ENCODE data around the gene HSD3B7. TPM values are rescaled to one million over a fixed set of nuclear protein-coding genes. Genes with fewer than 3 reads are reported as not detected.

The HSD3B7 gene
- total RNA-seq, 2 donors from 2014 or later, result 10.3 to 10.7 TPM

GRCh38 chr16:31029272-31029671 is 44.3 kb downstream of the HSD3B7 start:
- 81% methylated on average over 5 of the region's 5 CpGs for WGBS
- intact Hi-C loops (cut with DNase I), result no loop called here
- no peak for TF ChIP-seq POLR2A (IDR thresholded peaks at IDR 0.05)
- TF ChIP-seq POLR2AphosphoS5 (IDR thresholded peaks at IDR 0.05), result no peak
- TF ChIP-seq CTCF (IDR thresholded peaks at IDR 0.05), result no peak

GRCh38 chr16:31031276-31031675 is 46.3 kb downstream of the HSD3B7 start:
- H3K36me3 ChIP-seq, result no peaks in the 10 kb centered on the region
- H3K4me1 ChIP-seq (replicated peaks), result peaks cover 5% of the 10 kb centered on the region
- intact Hi-C loops (cut with DNase I), result loop anchor here (5.0 kb wide), 4 partner anchors 34 to 426 kb away; partner anchors contain the start of genes ARMC5, FUS, ZNF646 and ZNF668
- no peak overlapping the region for H3K4me3 ChIP-seq
- no peak overlapping the region for H3K27ac ChIP-seq
- no peak for TF ChIP-seq CTCF (IDR thresholded peaks at IDR 0.05)
- no peak for TF ChIP-seq POLR2AphosphoS5 (IDR thresholded peaks at IDR 0.05)
- no peak for TF ChIP-seq POLR2A (IDR thresholded peaks at IDR 0.05)
- no peaks in the 10 kb centered on the region for H3K9me3 ChIP-seq
- DNase-seq (ENCODE audit: low spot score), result no peak
- no peaks in the 10 kb centered on the region for H3K27me3 ChIP-seq (replicated peaks; ENCODE audit: insufficient read depth)
- WGBS, result 82% methylated on average over 4 of the region's 4 CpGs

More at GRCh38 chr16:31029272-31029671, 44.3 kb downstream of the HSD3B7 start:
- Histone ChIP-seq H3K4me3 (no peak overlapping the region), H3K36me3 (no peaks in the 10 kb centered on the region), H3K4me1 (replicated peaks) (peaks cover under 1% of the 10 kb centered on the region), H3K27ac (no peak overlapping the region), H3K9me3 (no peaks in the 10 kb centered on the region), H3K27me3 (replicated peaks; ENCODE audit: insufficient read depth) (no peaks in the 10 kb centered on the region)
- DNase-seq (ENCODE audit: low spot score), result no peak

GRCh38 chr16:31032736-31033708 is 48.0 kb downstream of the HSD3B7 start, which contains the start of gene STX4:
STX4 (plus strand) TSS chr16:31033558; CDS start chr16:31033806, 248 bp downstream.
- H3K27ac ChIP-seq, result peak within 1 kb of the TSS; percentile 88 to 92
- TF ChIP-seq POLR2AphosphoS5 (IDR thresholded peaks at IDR 0.05) (peak; percentile 96), POLR2A (IDR thresholded peaks at IDR 0.05) (peak; percentile 58), CTCF (IDR thresholded peaks at IDR 0.05) (peak in 2 of 4 experiments; percentile 25 to 30)
- H3K27me3 ChIP-seq (replicated peaks; ENCODE audit: insufficient read depth), result no peaks in the 10 kb centered on the region
- peak within 1 kb of the TSS; percentile 56 to 97 for H3K4me3 ChIP-seq
- WGBS, result under 1% methylated on average over 69 of the region's 75 CpGs
- peak; percentile 96 for DNase-seq (ENCODE audit: low spot score)
- peaks cover 5% of the 10 kb centered on the region for H3K4me1 ChIP-seq (replicated peaks)
- intact Hi-C loops (cut with DNase I), result loop anchor here (2.0 to 5.0 kb wide), 5 partner anchors 36 to 424 kb away; partner anchors contain the start of genes ARMC5, FUS, HSD3B7 and ZNF646
- no peaks in the 10 kb centered on the region for H3K36me3 ChIP-seq
- no peaks in the 10 kb centered on the region for H3K9me3 ChIP-seq

- DNase-seq (ENCODE audit: low spot score), result peak; percentile 90
- H3K4me3 ChIP-seq, result peak overlapping the region; percentile 56 to 97
- peaks cover 0 to 8% of the 10 kb centered on the region in 2 donors for H3K36me3 ChIP-seq
- WGBS, result 2% methylated on average over 47 of the region's 47 CpGs
- no peaks in the 10 kb centered on the region for H3K27me3 ChIP-seq (replicated peaks; ENCODE audit: insufficient read depth)
- TF ChIP-seq CTCF (IDR thresholded peaks at IDR 0.05) (no peak), POLR2A (IDR thresholded peaks at IDR 0.05) (peak; percentile 61), POLR2AphosphoS5 (IDR thresholded peaks at IDR 0.05) (peak; percentile 95)
- no peaks in the 10 kb centered on the region for H3K9me3 ChIP-seq
- peak overlapping the region; percentile 88 to 92 for H3K27ac ChIP-seq
- H3K4me1 ChIP-seq (replicated peaks), result peaks cover 5% of the 10 kb centered on the region
- intact Hi-C loops (cut with DNase I), result loop anchor here (2.0 to 5.0 kb wide), 5 partner anchors 37 to 423 kb away; partner anchors contain the start of genes ARMC5, FUS, HSD3B7 and ZNF646
Measured at GRCh38 chr16:31033709-31034492, 48.9 kb downstream of the HSD3B7 start.

All from prostate gland (tissue), 2 donors.